ENCODE data around the gene NEUROD6.

DNA sequence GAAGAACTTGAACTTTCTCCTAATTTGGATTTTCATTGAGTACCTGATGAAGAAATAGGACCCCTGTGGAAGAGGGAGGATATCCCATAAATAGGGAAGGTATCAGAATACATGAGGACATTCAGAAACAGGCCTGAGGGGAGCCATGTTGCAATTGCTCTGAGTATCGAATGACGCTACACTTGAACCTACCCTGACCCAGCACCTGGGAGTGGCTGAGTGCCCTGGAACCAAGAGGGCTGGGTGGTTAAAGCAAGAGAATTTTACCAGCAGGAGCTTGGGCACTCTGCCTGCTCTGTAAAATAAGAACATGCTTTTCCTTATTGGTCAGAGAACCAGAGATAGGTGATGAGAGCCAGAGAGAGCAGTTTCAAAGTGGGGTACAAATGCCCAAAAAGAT is 7.2 kb downstream of the NEUROD6 start:
- no peak for TF ChIP-seq POLR2A (IDR thresholded peaks at IDR 0.05; ENCODE audit: low read length)
- TF ChIP-seq GATA1 (IDR thresholded peaks at IDR 0.05; ENCODE audit: low read depth, low read length): no peak
